GM12865 (cell line): ENCODE results near the gene CLDN14.

Source experiments
- DNase-seq: peaks from one replicate; pipeline ENCODE4 v3.0.0; 2010; ENCODE audit warnings: low read depth
- H3K4me3 ChIP-seq: 2 replicates; pipeline ENCODE4 v1.5.1; 2011; ENCODE audit warnings: mild to moderate bottlenecking, low read depth, low read length, control low read depth
- TF ChIP-seq, protein P1 (sequence below): IDR thresholded peaks from 2 replicates; pipeline ENCODE4 v1.5.1; 2011; ENCODE audit warnings: low read length, control low read depth, low read depth, inconsistent platforms; ENCODE audit not compliant: insufficient read depth; ENCODE audit errors: missing control alignments

CLDN14 gene

DNA sequence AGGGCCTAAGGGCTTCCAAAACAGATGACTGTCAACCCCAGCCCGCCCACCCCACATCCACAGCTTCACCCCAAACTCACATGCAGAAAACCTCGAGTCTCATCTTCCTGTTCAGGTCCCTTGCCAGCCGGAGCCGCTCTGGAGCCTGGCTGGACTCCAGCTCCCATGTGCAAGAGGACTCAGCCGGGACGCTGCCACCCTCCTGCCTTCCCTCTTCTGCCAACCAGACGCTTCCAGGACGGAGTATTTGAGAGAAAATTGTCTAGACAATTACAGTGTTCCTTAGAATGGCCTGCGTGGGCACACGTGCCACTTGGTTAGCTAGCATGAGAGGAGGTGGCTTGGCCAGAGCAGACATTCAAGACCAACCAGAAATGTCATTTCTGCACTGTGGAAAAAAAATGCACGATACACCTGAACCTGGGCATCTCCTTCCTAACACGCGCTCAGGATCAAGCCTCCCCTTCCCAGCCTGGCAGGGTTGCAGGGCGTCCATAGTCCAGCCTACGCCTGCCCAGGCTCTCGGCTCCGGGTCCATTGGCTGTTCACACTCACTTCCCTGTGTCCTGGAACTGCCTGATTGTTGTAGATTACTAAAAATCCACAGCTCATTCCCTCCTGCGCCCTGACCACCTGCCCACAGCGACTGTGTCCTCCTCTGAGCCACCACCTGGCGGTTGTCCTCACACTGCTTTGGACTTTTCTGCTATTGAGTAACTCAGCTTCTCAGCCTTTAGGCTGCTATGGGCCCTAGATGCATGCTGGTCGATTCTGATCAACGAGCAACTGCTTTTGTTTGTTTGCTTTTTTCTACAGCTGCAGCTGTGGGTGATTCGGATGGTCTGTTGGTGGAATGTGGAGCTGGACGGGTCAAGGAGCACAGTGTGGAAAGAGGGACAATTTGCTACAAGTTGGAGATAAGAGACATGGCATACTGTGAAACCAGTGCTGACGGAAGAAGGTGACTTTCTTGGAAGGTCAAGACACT lies at the start of gene CLDN14:
Gene CLDN14, minus strand, starts transcription at position 708 of the 988 bp plus-strand sequence. CDS start 18,427 bp downstream, outside the sequence.
- H3K4me3 ChIP-seq, result no peak within 1 kb of the TSS
- TF ChIP-seq, protein P1, sequence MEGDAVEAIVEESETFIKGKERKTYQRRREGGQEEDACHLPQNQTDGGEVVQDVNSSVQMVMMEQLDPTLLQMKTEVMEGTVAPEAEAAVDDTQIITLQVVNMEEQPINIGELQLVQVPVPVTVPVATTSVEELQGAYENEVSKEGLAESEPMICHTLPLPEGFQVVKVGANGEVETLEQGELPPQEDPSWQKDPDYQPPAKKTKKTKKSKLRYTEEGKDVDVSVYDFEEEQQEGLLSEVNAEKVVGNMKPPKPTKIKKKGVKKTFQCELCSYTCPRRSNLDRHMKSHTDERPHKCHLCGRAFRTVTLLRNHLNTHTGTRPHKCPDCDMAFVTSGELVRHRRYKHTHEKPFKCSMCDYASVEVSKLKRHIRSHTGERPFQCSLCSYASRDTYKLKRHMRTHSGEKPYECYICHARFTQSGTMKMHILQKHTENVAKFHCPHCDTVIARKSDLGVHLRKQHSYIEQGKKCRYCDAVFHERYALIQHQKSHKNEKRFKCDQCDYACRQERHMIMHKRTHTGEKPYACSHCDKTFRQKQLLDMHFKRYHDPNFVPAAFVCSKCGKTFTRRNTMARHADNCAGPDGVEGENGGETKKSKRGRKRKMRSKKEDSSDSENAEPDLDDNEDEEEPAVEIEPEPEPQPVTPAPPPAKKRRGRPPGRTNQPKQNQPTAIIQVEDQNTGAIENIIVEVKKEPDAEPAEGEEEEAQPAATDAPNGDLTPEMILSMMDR, result no peak
- no peak for DNase-seq

DNA sequence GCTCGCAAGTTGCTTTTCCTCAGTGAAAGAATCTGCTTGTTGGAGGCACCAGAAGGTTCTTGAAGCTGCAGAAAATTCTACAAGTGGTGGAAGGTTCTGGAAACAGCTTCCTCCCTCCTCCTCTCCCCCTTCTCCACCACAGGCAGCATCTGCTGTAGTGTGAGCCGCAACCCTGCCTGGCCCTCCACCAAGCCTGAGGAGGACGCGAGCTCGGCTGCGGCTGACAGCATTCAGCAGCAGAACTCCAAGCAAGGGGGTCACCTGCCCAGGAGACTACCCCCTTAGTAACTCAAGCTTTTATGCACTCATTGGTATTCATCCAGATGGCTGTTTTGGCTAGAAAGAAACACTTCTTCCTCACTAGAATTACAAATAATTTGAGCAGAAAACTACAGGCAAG lies 48.8 kb upstream of the CLDN14 start:
- no peak overlapping the region for H3K4me3 ChIP-seq
- no peak for DNase-seq
- TF ChIP-seq, protein P1, result no peak

DNA sequence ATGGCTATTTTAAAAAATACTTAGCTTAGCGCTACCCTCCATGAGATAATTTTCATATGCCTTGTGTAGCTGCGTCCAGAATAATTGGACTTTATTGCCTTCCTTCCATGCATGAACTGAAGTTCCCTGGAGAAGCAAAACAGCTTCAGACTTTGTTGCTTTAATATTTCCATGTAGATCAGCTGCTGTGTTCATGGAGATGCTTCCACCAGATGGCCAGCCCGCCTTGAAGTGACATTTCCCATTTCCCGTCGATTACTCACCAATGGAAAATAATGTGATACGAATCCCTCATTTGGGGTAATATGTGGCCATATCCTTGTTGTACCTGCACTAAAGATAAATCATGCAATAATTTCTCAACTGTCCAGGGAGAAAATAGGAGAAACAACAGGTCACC lies 47.4 kb upstream of the CLDN14 start:
- no peak for DNase-seq
- H3K4me3 ChIP-seq, result no peak overlapping the region
- TF ChIP-seq, protein P1, result no peak

DNA sequence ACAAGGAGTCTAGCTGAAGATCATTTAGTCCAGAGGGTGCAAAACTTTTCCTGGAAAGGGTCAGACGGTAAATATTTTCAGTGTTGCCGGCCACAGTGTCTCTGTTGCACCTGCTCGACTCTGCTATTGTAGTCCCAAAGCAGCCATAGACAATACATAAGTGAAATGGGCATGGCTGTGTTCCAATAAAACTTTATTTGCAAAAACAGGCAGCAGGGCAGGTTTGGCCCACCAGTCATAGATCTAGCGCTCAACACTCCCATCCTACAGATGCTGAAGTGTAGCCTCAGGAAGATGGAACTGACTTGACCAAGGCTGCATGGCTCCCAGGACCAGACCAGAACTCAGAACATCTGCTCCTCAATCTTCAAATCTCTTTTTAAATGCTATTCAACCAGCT lies 46.2 kb upstream of the CLDN14 start:
- H3K4me3 ChIP-seq, result no peak overlapping the region
- no peak for DNase-seq
- TF ChIP-seq, protein P1, result no peak

GRCh38 chr21:36524477-36524876 lies 44.6 kb upstream of the CLDN14 start:
- TF ChIP-seq, protein P1, result no peak
- H3K4me3 ChIP-seq, result no peak overlapping the region
- DNase-seq, result no peak

- TF ChIP-seq, protein P1, result no peak
- no peak overlapping the region for H3K4me3 ChIP-seq
- no peak for DNase-seq
Observed at GRCh38 chr21:36522219-36522808, 42.4 kb upstream of the CLDN14 start.
